Activated effector memory CD4-positive, alpha-beta T cell treated with anti-CD3 and anti-CD28 coated beads, Interleukin-2, amount 50 U/mL, for 16 hours (primary cell): ENCODE measurements around the gene DROSHA.

Source experiments
- DNase-seq: peaks from one replicate; pipeline ENCODE4 v3.0.0-alpha.2; 2020

DROSHA gene

DNA sequence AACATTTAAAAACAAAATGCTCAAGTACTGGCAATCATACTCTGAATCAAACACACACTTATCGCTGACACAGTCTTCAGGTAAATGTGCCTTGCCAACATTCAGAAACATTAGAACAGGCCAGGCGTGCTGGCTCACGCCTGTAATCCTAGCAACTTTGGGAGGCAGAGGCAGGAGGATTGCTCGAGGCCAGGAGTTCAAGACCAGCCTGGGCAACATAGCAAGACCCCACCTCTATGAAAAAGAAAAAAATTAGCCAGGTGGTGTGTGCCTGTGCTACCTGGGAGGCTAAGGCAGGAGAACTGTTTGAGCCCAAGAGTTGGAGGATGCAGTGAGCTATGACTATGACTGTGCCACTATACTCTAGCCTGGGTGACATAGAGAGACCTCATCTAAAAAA is 20.6 kb downstream of the DROSHA start:
- DNase-seq: no peak

DNA sequence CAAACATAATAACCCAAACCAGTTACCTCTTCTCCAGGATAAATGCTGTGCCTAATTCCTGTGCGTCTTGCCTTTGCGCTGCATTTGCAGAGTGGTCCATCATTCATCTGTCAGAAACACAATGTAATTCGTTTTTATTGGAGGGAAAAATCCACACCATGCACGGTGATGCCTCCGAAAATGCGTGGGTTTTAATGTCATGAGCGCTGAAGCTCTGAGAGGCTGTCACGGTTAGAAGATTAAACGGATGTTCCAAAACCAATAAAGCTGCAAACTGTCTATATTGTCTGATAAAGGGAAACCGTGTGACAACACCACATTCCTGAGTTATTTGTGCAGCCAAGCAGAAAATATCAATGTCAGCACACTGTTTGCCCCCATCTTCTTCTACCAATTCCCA is 27.4 kb downstream of the DROSHA start:
- DNase-seq: no peak

DNA sequence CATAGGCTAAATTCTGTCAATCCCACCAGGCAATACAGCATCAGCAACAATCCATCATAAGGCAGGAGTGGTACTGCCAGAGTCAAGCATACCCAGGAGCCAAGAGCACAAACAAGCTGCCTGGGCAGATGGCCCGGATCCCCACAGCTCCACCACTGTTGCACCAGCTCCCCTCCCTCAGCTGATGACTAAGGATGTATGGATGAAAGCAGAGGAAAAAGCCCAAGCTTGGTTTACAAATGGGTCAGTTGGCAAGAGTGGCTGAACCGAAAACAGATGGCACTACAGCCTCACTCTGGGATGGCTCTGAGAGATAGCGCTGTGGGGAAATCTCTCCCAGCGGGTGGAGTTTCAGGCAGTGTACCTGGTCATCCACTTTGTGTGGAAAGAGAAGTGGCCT is 29.4 kb downstream of the DROSHA start:
- no peak for DNase-seq

DNA sequence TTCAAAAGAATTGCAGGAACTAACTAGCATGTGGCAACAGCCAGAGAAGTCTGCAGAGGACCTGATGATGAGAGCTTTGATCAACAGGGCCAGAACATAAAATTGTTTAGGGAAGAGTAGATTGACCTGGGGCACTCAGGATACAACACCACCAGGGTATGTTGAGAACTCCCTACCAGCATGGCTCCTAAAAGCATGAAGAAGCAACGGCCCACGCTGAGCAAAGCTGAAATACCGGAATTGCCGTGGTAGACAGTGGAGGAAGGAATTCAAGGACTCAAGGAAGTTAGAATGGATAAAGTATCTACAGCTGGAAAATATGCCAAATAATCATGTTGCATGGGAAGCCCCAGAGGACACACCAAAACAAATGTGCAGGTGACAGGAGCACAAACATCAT is 31.6 kb downstream of the DROSHA start:
- DNase-seq: no peak

DNA sequence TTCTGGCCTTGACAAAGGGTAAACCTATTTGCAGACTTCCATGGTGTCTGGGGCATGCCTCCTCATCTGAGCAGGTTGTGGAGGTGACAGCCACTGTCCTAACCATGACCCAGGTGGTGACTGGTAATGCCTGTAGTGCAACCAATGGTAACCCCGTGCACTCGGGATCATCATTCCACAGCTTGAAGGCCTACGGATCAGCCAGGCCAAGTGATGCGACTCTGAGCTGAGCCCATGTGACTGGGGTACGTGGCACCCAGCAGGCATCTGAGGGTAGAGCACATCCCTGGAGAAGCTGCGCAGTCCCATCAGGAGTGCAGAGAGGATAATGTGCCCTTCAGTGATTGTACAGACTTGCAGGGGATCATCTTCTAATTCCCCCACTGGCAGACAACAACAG is 35.0 kb downstream of the DROSHA start:
- no peak for DNase-seq

DNA sequence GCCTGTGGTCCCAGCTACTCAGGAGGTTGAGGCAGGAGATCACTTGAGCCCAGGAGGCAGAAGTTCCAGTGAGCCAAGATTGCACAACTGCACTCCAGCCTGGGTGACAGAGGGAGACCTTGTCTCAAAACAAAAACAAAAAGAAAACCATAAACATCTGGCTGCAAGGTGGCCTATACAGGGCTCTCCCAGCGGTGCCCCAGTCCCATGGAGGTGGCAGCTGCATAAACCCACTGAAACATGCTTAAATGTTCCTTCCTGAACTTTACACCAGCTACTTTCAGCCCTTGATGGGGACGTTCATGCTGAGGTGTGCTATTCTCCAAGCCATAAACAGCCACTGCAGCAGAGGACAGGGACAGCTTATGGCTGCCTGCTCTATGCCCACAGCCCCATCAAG is 35.6 kb downstream of the DROSHA start:
- DNase-seq: no peak

DNA sequence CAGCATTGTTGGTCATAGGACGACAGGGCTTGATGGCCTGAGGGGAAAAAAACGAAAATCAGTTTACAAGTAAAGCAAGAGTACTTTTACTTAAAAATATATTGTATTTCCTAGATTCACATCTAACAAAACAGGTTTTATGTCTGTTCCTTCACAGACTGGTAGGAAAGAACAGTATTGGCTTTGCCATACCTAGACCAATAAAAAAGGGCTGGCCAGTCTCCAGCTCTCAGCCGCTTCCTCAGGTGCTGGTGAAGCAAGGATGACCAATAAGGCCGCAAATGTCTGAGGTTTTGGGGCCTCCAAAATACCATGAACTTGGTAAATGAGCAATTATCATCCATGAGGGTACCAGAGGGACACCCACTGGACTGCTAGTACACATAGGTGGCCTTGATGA is 36.6 kb downstream of the DROSHA start:
- no peak for DNase-seq

DNA sequence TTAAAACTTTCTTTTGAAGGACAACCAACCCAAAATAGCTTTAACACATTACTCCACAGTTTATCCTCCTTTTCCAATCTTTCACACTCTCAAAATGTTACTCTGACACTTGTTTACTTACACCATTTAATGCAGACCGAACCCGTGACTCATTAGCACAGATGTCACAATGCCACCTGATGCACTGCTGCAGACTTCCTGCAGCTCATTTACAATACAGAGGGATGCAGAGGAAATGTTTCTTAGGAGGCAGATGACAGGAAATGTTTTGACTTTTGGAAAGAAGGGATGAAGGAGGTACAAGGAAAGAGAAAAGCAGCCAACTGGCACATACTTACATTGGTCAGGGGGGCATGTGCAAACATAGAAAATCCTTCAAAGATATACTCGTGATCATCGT is 39.0 kb downstream of the DROSHA start:
- no peak for DNase-seq

DNA sequence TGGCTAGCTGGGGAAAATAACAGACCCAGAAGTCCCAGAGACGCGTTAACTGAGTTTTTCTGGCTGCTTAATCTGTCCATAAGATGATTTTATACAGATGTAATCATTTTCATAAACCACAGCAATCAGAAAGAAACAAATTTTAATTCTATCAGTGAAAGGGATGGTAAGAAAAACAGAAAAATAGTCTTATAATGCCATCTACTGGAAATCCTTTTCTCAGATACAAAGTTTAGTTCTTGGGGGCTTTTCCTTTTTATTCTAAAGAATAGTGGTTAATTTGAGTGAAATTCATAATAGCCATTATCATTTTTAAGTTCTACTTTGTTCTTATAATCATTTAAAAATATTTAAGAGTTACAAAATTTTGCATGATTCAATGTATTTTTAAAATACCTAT is 44.4 kb downstream of the DROSHA start:
- no peak for DNase-seq

DNA sequence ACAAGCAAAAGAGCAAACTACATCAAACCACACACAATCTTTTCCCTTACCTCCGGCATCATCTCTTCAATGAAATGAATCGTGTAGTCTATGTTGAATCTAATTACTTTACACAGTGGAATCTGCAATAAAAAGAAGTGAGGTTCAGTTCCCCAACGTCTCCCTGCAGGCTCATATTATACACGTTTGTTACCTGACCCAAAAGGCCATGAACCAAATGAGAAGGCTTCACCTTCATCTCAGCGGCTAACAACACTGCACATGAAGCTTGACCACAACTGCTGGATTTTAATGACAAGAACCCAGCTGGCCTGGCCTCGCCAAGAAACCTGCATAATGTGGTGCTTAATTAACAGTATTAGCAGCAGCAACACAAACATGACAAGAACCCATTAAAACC is 45.5 kb downstream of the DROSHA start:
- no peak for DNase-seq

DNA sequence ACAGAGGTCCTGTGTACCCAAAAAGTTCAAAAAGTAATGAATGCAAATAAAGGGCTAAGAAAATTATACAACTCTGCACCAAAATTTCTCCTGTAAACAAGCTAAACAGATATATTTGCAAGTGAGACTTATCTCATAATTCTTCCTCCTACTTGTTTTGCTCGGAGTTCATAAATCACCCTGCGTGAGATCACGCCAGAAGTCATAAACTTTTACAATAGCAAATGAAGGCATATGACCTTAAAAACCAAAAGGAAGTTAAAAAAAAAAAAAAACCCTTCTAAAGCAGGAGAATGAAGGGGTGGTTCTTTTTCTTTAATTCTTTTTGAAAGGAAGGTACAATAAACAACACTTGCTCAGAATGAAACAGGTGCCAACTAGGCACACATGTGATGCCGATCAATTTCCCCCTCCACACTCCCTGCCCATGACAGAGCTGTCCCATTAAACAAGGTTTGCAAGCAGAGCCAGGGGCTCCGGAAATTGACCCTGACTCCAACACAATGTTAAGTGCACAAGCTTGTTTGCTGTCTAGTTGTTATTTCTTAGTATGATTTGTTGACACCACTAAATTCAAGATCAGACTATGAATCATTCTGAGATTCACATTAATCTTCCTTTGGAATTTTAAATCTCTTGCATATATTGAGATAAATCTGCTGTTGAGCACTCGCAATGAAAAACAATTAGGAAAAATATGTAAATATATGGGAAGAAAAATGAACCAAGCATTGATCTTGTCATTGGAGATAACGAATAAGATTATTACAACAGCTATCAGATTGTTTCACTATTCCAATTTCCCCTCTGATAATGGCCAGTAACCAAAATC is 46.3 kb downstream of the DROSHA start:
- no peak for DNase-seq

DNA sequence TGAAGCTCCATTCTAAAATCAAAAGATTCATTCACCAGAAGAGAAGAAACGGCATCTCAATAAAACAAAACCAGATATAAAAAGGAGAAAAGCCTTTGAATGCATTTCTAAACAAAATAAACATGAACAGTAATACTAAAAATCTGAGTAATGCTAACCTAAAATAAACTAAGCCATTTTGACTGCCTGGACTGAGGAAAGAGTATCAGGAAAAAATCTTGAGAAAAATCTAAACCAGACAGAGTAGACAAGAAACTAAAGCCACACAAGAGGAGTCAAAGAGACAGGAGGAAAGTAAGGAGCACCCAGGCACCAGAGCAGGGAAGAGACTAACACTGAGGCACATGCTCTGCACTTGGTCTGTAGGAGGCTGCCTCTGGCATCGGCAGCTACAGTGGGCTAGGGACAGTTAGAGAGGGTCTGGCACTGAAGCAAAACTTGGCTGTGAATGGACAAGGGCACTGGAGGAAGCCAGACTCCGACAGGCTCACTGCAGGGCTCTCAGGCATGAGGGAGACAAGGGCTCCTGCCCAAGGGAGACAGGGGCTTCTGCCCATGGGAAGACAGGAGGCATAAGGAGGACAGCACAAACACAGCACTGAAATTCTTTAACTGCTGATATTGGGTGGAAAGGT is 50.2 kb downstream of the DROSHA start:
- no peak for DNase-seq

DNA sequence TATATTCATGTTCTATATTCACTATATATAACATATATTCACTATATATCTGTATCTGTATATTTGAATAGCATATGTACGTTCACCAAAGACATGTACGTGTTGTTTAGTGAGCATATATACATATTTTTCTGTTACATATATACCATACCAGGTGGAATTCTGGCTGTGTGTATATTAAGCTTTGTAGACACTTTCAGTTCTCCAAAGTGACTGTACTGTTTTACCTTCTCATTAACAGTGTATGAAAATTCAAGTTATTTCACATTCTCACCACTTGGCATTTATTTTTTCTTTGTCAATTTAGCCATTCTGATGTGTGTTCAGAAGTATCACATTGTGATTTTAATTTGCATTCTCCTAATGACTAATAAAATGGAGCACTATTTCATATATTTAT is 52.2 kb downstream of the DROSHA start:
- DNase-seq: no peak

DNA sequence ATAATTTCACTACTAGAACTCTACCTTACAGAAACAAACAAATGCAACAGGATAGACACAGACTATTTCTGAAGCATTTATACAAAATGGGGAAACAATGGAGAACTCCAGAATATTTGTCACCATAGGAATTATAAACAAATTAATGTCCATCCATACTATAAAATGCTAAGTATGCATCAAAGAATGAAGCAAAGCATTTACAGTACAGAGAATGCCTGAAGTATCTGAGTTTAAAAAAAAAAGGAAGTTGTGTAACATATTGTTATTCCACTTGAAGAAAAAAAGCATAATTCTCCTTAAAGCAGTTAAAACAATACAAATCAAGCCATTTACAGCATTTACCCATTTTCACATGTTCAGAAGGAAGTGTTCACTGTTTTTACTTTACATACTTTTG is 53.0 kb downstream of the DROSHA start:
- no peak for DNase-seq

DNA sequence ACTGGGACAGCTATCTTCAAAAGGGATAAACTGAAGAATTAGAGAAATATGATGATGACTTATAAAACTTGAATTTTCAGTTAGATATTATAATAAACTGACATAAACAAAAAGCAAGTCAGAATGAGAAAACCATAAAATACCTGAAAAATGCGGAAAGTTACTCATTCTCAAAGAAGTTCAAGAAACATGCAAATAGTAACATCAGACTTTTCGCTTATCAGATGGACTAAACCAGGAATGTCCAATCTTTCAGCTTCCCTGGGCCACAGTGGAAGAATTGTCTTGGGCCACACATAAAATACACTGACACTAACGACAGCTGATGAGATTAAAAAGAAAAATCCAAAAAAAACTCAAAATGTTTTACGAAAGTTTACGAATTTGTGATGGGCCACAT is 53.9 kb downstream of the DROSHA start:
- no peak for DNase-seq

DNA sequence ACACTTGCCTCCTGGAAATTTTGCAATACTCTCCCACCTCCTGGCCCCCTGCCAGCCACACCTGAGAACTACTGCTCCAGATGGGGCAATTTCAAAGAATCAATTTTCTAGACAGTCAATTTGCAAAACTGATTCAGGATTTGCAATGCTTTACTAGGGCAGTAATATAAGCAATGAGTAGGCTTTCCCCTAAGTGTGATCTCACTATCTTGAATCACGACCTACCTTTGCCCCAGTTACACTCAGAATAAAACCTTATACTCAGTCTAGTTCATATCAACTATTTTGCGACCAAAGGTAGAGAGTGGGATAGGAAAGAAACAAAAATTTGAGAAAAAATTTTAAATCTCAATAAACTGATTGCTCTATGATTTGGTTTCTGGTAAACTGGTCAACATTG is 54.4 kb downstream of the DROSHA start:
- DNase-seq: no peak

DNA sequence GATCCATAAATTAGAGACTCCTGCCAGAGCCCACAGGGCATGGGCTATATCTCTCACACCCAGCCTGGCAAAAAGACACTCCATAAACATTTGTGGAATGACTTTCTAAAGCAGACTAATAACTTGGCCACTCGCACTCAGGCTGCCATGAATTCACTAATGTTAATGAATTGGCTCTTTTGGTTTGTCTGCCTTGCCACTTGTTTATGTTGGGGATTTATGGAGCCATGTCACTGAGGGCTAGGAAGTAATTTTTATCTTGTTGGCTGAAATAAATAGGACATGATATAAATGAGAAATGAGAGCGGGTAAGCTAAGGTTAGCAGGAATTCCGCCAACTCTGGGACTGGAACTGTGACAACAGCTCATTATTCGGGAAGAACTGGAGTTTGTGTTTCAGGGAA is 55.2 kb downstream of the DROSHA start:
- DNase-seq: no peak

DNA sequence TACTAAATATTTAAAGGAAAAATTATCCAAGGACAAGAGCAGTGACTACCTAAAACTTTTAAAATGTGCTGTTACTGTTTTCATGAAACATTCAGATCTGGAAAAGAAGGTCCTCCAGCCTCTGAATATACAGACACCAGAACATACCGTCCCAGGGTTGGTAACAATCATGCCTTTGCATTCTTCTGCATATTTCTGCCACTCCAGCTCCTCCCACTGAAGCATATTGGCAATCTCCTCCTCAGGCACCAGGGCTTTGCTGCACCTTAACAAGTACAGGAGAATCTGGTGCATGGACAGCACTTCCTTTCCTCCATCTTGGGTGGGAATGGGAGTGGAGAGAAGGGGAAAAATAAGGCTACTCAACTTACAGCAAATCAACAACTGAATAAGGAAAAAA is 60.0 kb downstream of the DROSHA start:
- DNase-seq: no peak

DNA sequence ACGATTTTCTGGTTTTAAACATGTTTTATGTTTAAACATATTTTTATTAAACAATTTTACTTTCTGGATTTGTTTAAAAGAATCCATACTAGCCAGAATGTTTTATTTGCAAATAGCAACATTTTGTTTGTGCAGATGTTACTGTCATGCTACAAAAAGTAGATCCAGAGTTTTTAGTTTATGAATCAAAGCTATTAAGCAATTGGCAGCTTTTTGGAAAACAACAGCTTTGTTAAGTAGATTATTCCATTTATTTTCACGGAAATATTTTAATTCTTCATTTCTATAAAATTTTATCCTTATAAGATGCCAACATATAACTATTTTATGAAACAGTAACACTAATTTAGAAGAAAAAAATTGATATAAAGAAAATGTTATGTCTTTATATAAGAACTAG is 60.9 kb downstream of the DROSHA start:
- no peak for DNase-seq

DNA sequence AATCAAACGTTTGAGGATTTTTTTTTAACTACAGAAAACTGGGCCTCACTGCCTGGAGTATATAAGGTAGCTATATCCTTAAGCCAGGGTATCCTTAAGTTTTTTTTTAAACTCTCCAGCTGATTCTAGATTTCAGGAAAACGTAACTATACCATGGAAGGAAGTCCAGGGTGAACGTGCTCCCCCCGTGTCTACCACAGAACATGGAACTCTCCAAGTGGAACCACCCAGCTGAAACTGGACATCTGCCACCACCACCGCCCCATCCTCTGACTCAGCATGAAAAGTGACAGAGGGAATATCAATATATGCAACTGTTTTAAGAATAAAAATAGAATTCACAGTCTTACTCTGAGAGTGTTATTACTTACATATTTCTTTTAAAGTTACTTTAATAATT is 61.3 kb downstream of the DROSHA start:
- DNase-seq: no peak

DNA sequence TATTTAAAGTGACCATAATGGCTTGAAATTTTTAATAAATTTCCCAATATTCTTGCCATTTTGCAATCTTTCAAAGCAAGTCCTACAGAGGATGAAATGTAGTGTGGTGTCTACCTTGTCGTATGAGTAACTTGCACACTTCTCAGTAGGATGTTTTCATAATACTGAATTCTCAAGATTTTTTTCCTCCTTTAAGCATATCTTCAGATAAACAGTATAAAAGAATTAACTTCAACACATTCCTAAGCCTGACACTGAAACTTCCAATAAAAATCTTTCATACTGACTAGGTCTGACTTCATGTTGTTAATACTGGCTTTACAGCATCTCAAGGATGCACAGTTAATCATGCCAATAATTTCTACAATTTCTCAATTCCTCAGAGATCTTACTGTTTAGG is 62.0 kb downstream of the DROSHA start:
- DNase-seq: no peak

DNA sequence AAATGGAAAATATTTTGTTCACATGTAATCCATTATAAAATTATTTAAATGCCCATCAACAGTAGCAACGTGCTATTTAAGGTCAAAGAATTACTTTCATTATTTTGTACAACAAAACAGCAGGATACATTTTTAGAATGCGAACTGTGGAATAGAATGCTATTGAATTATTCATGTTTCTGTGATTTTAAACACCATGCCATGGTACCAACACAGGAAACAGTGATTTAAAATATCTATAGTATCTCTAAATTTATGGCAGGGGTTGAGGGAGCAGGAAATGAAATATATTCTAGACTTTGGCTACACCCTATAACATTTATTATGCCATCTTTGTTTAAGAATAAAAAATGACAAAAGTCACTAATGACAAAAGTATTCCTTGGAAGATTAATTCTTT is 62.4 kb downstream of the DROSHA start:
- no peak for DNase-seq

DNA sequence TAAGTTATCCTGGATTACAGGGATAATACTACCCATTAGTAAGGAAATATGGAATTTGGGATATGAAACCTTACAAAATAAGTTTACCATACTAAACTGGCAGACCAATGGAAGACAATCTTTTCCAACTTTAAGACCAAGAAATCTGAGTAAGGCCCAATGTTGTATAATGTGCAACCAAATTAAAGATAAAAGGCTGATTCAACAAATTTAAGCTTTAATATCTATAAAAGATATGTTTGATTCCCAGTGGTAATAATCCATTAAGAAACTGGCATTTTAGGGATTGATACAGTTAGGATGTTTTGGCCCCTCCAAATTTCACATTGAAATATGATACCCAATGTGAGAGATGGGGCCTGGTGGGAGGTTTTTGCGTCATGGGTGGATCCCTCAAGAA is 66.6 kb downstream of the DROSHA start:
- no peak for DNase-seq

DNA sequence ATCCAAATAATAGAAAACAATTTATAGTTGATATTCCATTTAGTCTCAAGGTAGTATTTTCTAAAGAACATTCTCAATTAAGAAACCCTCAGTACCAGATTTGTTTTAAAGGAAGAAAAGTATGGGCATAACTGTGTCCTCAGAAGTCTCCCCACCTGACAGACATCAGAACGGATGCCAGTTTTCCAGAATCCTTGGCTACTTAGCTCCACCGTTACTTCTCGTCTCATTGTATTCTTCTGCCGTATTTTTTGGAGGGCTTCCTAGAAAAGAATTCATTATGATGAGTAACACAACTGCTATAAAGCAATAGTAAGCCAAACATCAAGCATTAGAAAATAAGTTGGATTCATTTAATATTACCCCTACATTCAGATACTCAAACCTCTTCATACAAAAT is 67.8 kb downstream of the DROSHA start:
- no peak for DNase-seq

DNA sequence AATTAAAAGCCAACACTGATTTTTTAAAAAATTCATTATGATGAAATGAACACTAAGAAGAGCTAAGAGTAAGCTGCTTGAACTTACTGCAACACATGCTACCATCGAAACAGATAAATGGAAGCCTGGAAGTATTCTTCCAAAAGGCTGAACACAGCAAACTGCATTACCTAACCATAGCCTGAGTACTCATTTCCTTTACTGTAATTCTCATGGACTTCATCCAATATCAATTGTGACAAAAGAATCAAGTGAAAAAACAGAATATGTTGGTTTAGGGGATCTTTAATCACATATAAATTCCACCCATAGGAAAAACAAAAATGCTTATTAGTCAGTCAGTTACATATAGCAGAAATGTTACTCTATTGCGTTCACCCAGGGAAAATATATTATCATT is 68.5 kb downstream of the DROSHA start:
- no peak for DNase-seq
